Measurements from ENCODE around the gene LARGE1.

GRCh38 chr22:33819743-33820142 lies 100.5 kb downstream of the LARGE1 start:
- no peak for TF ChIP-seq EZH2 (IDR thresholded peaks at IDR 0.05; ENCODE audit: borderline replicate concordance)
- no peak for TF ChIP-seq CTCF (IDR thresholded peaks at IDR 0.05; ENCODE audit: poor library complexity)
- TF ChIP-seq EZH2phosphoT487 (IDR thresholded peaks at IDR 0.05; ENCODE audit: low read depth, severe bottlenecking, unreplicated experiment): no peak

Data from hepatocyte (in vitro differentiated cells).